Tibial nerve (tissue), 4 donors: ENCODE data around the gene CNGB1. TPM values are rescaled to one million over a fixed set of nuclear protein-coding genes. Genes with fewer than 3 reads are reported as not detected.

Source experiments
- DNase-seq, 2 donors: peaks; one replicate each; pipeline ENCODE4 v3.0.0-alpha.2; 2019; ENCODE audit warnings: low spot score in 2 of 2
- H3K27ac ChIP-seq, 4 donors: fragments of 200-600 bp; sonication (generic) in 3 of 4; one replicate each; pipeline ENCODE4 v1.5.1; 2017 to 2019; ENCODE audit warnings: mild to moderate bottlenecking in 1 of 4
- H3K27me3 ChIP-seq, 2 donors: fragments of 200-600 bp; sonication (generic) in 1 of 2; one replicate each; pipeline versions ENCODE4 v1.5.1 to v1.6.0; 2017 to 2019
- H3K36me3 ChIP-seq, 3 donors: fragments of 200-600 bp; sonication (generic); one replicate each; pipeline ENCODE4 v1.5.1; 2018 to 2019
- H3K4me1 ChIP-seq, 4 donors: fragments of 200-600 bp; sonication (generic) in 3 of 4; one replicate each; pipeline ENCODE4 v1.5.1; 2017 to 2019
- H3K4me3 ChIP-seq, 4 donors: fragments of 200-600 bp; sonication (generic) in 3 of 4; one replicate each; pipeline ENCODE4 v1.5.1; 2017 to 2019; ENCODE audit warnings: mild to moderate bottlenecking in 1 of 4, moderate library complexity in 1 of 4
- H3K9me3 ChIP-seq, 4 donors: fragments of 200-600 bp; sonication (generic) in 3 of 4; one replicate each; pipeline ENCODE4 v1.5.1; 2017 to 2019
- EP300 ChIP-seq, 2 donors: sonication (generic); formaldehyde crosslinking; IDR thresholded peaks; one replicate each; pipeline ENCODE4 v1.6.1; 2017; ENCODE audit warnings: antibody characterized with exemption in 2 of 2, mild to moderate bottlenecking in 1 of 2
- POLR2A ChIP-seq, 2 donors: fragments of 450-650 bp; IDR thresholded peaks; one replicate each; pipeline ENCODE4 v1.6.1; 2017; ENCODE audit warnings: antibody characterized with exemption in 2 of 2, mild to moderate bottlenecking in 2 of 2, moderate library complexity in 2 of 2
- WGBS, 2 donors: methylation state at CpG; one replicate each; pipeline ENCODE4 v1.1.5; 2018; 5-methylcytosine and 5-hydroxymethylcytosine counted together
- total RNA-seq, 4 donors: library from RNA; depleted of rRNA; stranded (reverse); fragments of >200 nt; gene quantifications; one replicate each; pipeline ENCODE4 v1.1.0, GENCODE V29; 2016
- TF ChIP-seq, protein P1 (sequence below), 5 experiments: fragments of 200-600 bp in 3 of 5; fragments of 450-650 bp in 2 of 5; sonication (generic) in 3 of 5; IDR thresholded peaks; one replicate each; pipeline ENCODE4 v1.5.1; 2016 to 2019; ENCODE audit warnings: antibody characterized with exemption in 5 of 5, mild to moderate bottlenecking in 3 of 5, moderate library complexity in 2 of 5

The CNGB1 gene
- total RNA-seq, 4 donors from 2014 or later, result not detected

GRCh38 chr16:57930533-57930932 lies 40.4 kb downstream of the CNGB1 start:
- H3K4me3 ChIP-seq, result no peak overlapping the region
- DNase-seq, result no peak
- TF ChIP-seq EP300 (IDR thresholded peaks at IDR 0.05), result no peak
- TF ChIP-seq, protein P1, sequence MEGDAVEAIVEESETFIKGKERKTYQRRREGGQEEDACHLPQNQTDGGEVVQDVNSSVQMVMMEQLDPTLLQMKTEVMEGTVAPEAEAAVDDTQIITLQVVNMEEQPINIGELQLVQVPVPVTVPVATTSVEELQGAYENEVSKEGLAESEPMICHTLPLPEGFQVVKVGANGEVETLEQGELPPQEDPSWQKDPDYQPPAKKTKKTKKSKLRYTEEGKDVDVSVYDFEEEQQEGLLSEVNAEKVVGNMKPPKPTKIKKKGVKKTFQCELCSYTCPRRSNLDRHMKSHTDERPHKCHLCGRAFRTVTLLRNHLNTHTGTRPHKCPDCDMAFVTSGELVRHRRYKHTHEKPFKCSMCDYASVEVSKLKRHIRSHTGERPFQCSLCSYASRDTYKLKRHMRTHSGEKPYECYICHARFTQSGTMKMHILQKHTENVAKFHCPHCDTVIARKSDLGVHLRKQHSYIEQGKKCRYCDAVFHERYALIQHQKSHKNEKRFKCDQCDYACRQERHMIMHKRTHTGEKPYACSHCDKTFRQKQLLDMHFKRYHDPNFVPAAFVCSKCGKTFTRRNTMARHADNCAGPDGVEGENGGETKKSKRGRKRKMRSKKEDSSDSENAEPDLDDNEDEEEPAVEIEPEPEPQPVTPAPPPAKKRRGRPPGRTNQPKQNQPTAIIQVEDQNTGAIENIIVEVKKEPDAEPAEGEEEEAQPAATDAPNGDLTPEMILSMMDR (IDR thresholded peaks at IDR 0.05), result no peak
- TF ChIP-seq POLR2A (IDR thresholded peaks at IDR 0.05), result no peak
- no peaks in the 10 kb centered on the region for H3K4me1 ChIP-seq
- no peaks in the 10 kb centered on the region for H3K27me3 ChIP-seq
- 79 to 80% methylated on average over 2 of the region's 2 CpGs for WGBS, 2 donors
- no peaks in the 10 kb centered on the region for H3K36me3 ChIP-seq
- no peak overlapping the region for H3K27ac ChIP-seq
- peaks cover 0 to 4% (median 0%) of the 10 kb centered on the region in 4 donors for H3K9me3 ChIP-seq

GRCh38 chr16:57929250-57929649 lies 41.7 kb downstream of the CNGB1 start:
- 80 to 81% methylated on average over 3 of the region's 3 CpGs for WGBS, 2 donors
- Histone ChIP-seq H3K4me3 (no peak overlapping the region), H3K27me3 (no peaks in the 10 kb centered on the region), H3K27ac (no peak overlapping the region), H3K9me3 (peaks cover 0 to 4% (median 0%) of the 10 kb centered on the region in 4 donors), H3K4me1 (no peaks in the 10 kb centered on the region), H3K36me3 (no peaks in the 10 kb centered on the region)
- TF ChIP-seq, protein P1 (IDR thresholded peaks at IDR 0.05), result no peak
- TF ChIP-seq EP300 (IDR thresholded peaks at IDR 0.05) (no peak), POLR2A (IDR thresholded peaks at IDR 0.05) (no peak)
- no peak for DNase-seq

DNA sequence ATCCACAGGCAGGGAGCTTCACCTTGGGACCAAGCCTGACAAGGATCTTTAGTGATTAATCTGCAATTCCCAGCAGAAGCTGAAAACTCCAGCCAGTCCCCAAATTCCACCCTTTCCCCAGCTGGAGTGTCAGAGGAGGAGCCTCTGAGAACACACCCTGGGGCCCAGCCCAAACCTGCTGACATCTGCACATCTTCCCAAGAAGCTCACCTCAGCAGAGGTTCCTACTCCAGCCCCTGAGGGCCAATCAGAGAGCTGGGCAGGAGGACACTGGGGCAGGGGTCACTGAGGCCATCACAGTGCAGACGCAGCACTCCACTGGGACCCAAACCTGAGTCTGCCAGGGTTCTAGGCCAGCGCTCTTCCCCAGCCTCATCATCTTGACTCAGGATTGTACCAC lies 44.9 kb downstream of the CNGB1 start:
- no peaks in the 10 kb centered on the region for H3K27me3 ChIP-seq
- H3K4me3 ChIP-seq, result no peak overlapping the region
- DNase-seq, result no peak
- 60 to 75% methylated on average over 2 of the region's 2 CpGs for WGBS, 2 donors
- no peaks in the 10 kb centered on the region for H3K4me1 ChIP-seq
- no peaks in the 10 kb centered on the region for H3K9me3 ChIP-seq
- no peak overlapping the region for H3K27ac ChIP-seq
- no peaks in the 10 kb centered on the region for H3K36me3 ChIP-seq
- TF ChIP-seq EP300 (IDR thresholded peaks at IDR 0.05), result no peak
- no peak for TF ChIP-seq POLR2A (IDR thresholded peaks at IDR 0.05)
- TF ChIP-seq, protein P1 (IDR thresholded peaks at IDR 0.05), result no peak

DNA sequence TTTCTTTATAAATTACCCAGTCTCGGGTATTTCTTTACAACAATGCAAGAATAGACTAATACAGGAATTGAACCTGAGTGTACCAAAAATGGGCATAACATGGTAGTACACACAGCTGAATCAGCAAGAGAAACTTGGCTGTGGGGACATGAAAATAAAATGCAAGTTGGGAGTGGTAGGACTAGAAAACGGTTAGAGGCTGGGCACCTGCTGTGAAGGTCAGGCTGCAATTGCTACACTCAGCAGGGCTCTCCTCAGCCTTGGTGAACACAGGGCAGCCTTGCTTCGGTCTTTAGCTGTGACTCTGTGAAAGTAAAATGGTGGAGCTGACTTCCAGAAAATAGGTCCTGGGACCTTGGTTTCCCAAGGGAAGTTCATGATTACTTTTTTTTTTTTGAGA lies 45.6 kb downstream of the CNGB1 start:
- H3K9me3 ChIP-seq, result no peaks in the 10 kb centered on the region
- TF ChIP-seq EP300 (IDR thresholded peaks at IDR 0.05) (no peak), POLR2A (IDR thresholded peaks at IDR 0.05) (no peak)
- TF ChIP-seq, protein P1 (IDR thresholded peaks at IDR 0.05), result no peak
- H3K27me3 ChIP-seq, result no peaks in the 10 kb centered on the region
- DNase-seq, result no peak
- no peaks in the 10 kb centered on the region for H3K4me1 ChIP-seq
- no peak overlapping the region for H3K27ac ChIP-seq
- 59 to 64% methylated on average over 3 of the region's 3 CpGs for WGBS, 2 donors
- H3K36me3 ChIP-seq, result no peaks in the 10 kb centered on the region
- no peak overlapping the region for H3K4me3 ChIP-seq

DNA sequence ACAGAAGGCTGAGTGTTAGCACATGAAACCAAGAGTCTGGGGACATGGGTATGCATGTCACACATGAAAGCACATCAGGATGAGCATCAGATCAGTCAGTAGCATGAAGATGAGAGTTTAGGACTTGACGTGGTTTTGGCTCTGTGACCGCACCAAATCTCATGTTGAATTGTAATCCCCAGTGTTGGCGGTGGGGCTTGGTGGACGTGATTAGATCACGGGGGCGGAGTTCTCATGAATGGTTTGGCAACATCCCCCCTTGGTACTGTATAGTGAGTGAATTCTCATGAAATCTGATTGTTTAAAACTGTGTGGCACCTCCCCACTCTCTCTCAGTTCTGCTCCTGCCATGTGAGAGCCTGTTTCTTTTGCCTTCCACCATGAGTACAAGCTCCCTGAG lies 46.4 kb downstream of the CNGB1 start:
- no peaks in the 10 kb centered on the region for H3K4me1 ChIP-seq
- 70 to 71% methylated on average over 6 of the region's 6 CpGs for WGBS, 2 donors
- no peaks in the 10 kb centered on the region for H3K27me3 ChIP-seq
- H3K27ac ChIP-seq, result no peak overlapping the region
- no peak overlapping the region for H3K4me3 ChIP-seq
- no peak for DNase-seq
- peaks cover 0 to 6% (median 0%) of the 10 kb centered on the region in 4 donors for H3K9me3 ChIP-seq
- TF ChIP-seq POLR2A (IDR thresholded peaks at IDR 0.05) (no peak), EP300 (IDR thresholded peaks at IDR 0.05) (no peak)
- TF ChIP-seq, protein P1 (IDR thresholded peaks at IDR 0.05), result no peak
- H3K36me3 ChIP-seq, result no peaks in the 10 kb centered on the region
